SW 1271 (cell line): Measurements from ENCODE around the gene PLB1.

Experiments
- DNase-seq, 2 experiments: peaks; one replicate each; lab custom pipeline; 2025; lab: John Stamatoyannopoulos, UW

PLB1 gene

GRCh38 chr2:28564346-28564745 is 68.5 kb downstream of the PLB1 start:
- no peak for DNase-seq

- DNase-seq, result no peak
Measured at GRCh38 chr2:28565033-28565432, 69.2 kb downstream of the PLB1 start.

- no peak for DNase-seq
Measured at GRCh38 chr2:28565720-28566295, 69.9 kb downstream of the PLB1 start.

- peak; percentile 38 to 85 for DNase-seq
Measured at GRCh38 chr2:28566521-28567041, 70.7 kb downstream of the PLB1 start.

- DNase-seq, result no peak
Measured at GRCh38 chr2:28567061-28567471, 71.2 kb downstream of the PLB1 start.

GRCh38 chr2:28568036-28568435 is 72.2 kb downstream of the PLB1 start:
- no peak for DNase-seq

- no peak for DNase-seq
Measured at GRCh38 chr2:28568533-28568932, 72.7 kb downstream of the PLB1 start.

GRCh38 chr2:28570431-28570830 is 74.6 kb downstream of the PLB1 start:
- no peak for DNase-seq

- no peak for DNase-seq
Measured at GRCh38 chr2:28576714-28577113, 80.9 kb downstream of the PLB1 start.

- no peak for DNase-seq
Measured at GRCh38 chr2:28577791-28578680, 82.2 kb downstream of the PLB1 start.

- DNase-seq, result no peak
Measured at GRCh38 chr2:28578774-28579173, 82.9 kb downstream of the PLB1 start.

- DNase-seq, result no peak
Measured at GRCh38 chr2:28579606-28580005, 83.7 kb downstream of the PLB1 start.

GRCh38 chr2:28580078-28580477 is 84.2 kb downstream of the PLB1 start:
- DNase-seq, result no peak

GRCh38 chr2:28581312-28581711 is 85.5 kb downstream of the PLB1 start:
- no peak for DNase-seq

GRCh38 chr2:28582152-28582551 is 86.3 kb downstream of the PLB1 start:
- DNase-seq, result no peak

- no peak for DNase-seq
Measured at GRCh38 chr2:28582595-28582994, 86.7 kb downstream of the PLB1 start.

- DNase-seq, result peak; percentile 96 to 97
Measured at GRCh38 chr2:28583899-28584553, 88.2 kb downstream of the PLB1 start.

GRCh38 chr2:28586867-28587266 is 91.0 kb downstream of the PLB1 start:
- no peak for DNase-seq

- DNase-seq, result no peak
Measured at GRCh38 chr2:28587526-28588291, 91.8 kb downstream of the PLB1 start.

- DNase-seq, result no peak
Measured at GRCh38 chr2:28588292-28588670, 92.4 kb downstream of the PLB1 start.

GRCh38 chr2:28589746-28590463 is 94.0 kb downstream of the PLB1 start:
- no peak for DNase-seq
